GM21619 (cell line): Measurements from ENCODE around the gene DNAH10.

Experiments used
- ATAC-seq: cut with Tn5 transposase; IDR thresholded peaks from one replicate; pipeline ENCODE4 v1.9.1; 2021; ENCODE audit not compliant: unreplicated experiment

The DNAH10 gene

GRCh38 chr12:123965382-123965781 lies 203.3 kb downstream of the DNAH10 start:
- ATAC-seq = no peak

- no peak for ATAC-seq
Observed at GRCh38 chr12:123966596-123966995, 204.5 kb downstream of the DNAH10 start.

GRCh38 chr12:123967121-123967586 lies 205.1 kb downstream of the DNAH10 start:
- no peak for ATAC-seq

GRCh38 chr12:123971449-123971769 lies 209.3 kb downstream of the DNAH10 start:
- no peak for ATAC-seq

- peak; percentile 9 for ATAC-seq
Observed at GRCh38 chr12:123971770-123972456, 209.8 kb downstream of the DNAH10 start.

DNA sequence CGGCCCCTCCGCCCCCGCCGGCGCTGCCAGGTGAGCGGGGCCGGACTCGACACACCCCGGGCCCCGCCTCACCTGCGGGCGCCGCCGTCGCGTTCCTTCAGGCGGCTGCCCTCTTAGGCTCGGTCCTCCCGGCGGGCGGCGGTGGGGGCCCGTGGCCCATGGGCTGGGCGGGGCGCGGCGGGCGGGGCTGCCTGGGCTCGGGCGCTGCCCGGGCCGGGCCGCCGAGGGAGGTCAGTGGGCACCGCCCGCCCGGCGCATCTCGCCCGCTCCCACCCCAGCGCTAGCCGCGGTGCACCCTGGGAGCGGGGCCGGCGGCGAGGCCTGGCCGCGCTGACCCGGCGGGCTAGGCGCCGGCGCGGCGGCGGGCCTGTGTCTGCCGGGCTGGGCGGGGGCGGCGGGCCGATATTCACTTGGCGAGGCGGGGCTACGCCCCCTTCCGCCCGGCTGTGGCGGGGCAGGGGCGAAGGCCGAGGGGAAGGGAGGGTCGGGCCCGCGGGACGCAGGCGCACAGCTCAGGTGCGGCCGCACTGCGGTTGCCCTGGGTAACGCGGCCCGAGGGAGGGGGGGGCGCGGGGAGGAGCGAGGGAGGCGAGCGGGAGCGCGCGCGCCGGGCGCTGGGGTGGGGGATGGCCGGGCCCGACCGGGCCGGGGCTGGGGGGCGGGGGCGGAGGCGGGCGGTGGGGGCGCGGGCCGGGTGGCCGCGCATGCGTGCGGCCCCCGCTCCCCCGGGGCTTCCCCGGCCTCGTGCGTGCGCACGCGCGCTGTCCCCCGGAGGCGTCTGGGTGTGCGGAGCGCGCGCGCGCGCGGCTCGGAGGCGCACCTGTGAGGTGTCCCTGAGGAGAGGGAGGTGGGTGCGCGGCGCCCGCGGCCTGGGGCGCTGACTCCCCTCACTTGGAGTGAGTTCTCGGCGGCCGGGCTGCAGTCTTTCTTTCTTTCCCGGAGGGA lies 210.6 kb downstream of the DNAH10 start, which contains the start of the genes CCDC92 and ZNF664:
TSS of gene CCDC92 (minus strand) at position 375 of the 945 bp plus-strand sequence. CDS start 28,526 bp downstream, outside the sequence.
TSS of gene ZNF664 (plus strand) at position 759 of the 945 bp plus-strand sequence. CDS start 38,930 bp downstream, outside the sequence.
- peak; percentile 72 for ATAC-seq

DNA sequence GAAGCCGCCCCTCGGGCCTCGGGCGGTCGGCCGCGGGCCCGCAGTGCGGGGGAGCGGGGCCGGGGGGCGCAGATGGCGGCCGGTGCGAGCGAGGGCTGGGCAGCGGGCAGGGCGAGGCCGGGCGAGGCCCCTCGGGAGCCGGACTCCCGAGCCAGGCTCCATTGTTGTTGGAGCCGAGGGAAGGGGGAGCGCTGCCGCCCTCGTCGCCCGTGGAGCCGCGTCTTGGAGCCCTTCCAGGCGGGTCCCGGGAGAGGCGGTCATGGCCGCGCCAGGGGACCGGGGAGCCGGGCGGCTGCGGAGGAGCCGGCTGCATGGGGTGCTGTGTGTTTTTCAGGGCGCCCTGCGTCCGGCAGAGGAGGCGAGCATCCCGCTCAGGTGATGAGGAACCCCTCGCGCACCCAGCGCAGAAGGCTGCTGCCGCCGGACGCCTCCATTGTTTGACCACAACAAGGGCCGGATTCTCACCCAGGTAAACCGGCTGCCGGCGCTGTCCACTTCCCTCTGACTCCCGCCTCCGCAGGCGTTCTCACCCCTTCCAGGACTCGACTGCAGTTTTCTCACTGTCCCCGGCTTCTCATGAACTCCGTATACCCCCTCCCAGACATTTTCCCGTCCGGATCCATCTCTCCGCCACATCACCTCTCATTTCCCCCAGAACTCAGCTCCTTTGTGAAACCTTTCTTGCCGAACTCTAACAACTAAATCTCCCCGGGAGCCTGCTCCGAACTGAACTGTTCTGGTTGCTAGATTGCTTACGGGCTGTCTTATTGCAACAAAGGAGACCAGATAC lies 211.6 kb downstream of the DNAH10 start:
- peak; percentile 9 for ATAC-seq

DNA sequence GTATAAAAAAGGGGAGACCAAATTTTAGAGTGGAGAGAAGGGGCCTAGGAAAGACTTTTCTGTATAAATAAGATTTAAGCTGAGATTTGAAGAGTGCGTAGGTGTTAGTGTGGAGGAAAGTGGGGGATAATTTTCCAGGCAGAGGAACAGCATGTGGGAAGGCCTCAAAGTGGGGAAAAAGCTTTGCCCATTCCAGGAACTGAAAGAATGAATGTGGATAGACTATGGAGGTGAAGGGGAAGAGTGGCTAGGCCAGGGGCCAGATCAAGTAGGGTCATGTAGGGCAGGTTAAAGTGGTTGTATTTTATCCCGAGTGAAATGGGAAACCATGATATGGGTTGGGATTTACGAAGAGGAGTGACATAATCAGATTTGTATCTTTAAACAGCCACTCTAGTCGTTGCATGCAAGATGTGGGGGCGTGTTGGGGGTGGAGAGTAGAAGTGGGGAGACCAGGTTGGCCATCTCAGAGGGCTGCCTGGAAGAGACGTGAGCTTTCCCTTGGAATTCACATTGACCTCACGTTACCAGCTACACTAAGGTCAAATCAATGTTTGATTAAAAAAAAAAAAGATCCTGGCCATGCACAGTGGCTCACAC lies 214.2 kb downstream of the DNAH10 start:
- no peak for ATAC-seq

DNA sequence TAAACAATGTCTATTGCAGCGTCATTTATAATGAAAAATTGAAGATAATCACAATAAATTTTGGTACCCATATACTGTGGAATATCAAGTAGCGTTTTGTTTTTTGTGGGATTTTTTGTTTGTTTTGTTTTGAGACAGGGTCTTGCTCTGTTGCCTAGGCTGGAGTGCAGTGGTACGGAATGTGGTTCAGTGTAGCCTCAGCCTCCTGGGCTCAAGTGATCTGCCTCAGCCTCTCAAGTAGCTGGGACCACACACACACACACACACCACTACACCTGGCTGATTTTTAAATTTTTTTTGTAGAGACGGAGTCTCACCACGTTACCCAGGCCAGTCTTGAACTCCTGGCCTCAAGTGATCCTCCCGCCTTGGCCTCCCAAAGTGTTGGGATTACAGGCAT lies 217.5 kb downstream of the DNAH10 start:
- no peak for ATAC-seq

DNA sequence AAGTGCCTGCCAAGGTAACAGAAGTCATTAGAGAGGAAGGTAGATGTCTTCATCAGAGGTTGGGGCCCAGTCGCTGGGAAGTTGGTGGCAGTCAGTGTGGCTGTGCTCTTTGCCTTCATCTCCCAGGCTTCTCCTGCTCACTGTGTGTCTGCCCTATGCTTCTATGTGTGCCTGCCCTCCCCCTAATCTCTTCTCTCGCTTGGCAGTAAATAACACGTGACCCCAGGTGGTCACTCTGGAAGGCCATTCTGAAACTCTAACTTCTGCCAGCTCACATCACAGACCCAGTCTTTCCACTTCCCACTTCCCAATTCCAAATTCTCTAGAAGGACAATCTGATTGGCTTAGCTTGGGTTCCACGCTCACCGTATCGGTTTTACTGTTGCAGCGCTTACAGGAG lies 220.2 kb downstream of the DNAH10 start:
- no peak for ATAC-seq

DNA sequence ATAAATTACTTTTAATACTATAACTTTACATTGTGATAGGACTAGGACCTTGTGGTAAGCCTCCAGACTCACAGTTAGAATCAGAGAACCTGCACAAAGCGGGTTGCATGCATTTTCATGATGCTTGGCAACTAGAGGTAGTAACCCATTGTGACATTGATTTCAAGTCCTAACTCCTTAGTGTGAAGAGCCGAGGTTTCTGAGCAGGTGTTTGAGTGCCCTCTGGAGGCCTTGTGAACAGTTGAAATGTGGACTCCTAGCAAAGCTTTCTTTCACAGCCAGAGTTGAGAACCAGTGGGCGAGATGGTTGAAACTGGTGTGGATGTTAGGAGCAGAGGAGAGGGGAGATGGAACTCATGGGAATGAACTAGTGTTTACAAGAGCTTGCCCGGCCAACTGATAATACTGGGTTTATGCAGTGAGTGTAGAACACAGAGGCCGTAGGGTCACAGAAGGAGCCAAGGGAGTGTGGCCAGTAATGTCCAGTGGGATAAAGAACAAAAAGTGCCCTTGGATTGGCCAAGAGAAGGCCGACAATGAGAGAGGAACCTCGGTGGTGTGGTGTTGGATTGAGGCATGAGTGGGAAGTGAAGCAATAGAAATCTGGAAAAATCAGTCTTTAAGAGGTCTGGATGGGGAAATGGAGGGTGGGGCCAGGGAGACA lies 221.9 kb downstream of the DNAH10 start:
- no peak for ATAC-seq

GRCh38 chr12:123984903-123985302 lies 222.8 kb downstream of the DNAH10 start:
- no peak for ATAC-seq
